ENCODE results near the gene CACNB4. TPM values are rescaled to one million over a fixed set of nuclear protein-coding genes. Genes with fewer than 3 reads are reported as not detected.

The CACNB4 gene
- total RNA-seq, 1 donor from 2014 or later: 5.6 TPM

DNA sequence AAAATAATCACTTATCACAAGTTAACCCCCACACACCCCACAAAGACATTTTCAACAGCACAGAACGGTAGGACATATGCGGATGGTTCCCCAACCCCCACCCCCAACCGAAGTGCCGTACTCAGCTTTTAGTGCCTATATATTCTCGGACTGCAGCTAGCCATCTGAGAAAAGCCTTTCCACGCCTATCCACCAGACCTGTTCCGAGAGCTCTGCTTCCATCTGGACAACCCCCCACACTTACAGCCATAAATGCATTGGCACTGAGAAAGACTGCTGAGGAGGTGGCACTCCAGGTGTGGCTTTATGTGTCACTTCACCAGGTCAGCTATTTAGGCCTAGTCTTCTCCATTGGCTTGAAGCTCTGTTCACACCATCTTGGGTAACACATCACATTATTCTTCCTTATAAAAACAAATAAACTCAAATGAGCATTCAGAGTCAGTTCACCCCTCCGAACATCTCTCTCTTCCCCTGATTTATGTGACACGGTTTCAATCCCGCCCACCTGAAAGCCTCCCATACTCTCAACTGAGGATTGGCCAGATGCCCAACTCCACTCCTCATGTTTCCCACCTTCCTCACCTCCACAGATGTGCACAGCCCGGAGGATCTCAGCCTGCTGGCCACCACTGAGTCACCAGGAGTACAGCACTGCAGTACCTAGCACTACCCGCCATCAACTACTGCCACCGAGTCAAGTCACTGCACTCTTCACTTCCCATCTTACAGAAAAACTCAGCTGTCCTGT, 127.4 kb downstream of the CACNB4 start:
- Mint-ChIP-seq H3K27ac (no peak overlapping the region), H3K4me3 (no peak overlapping the region), H3K36me3 (no peaks in the 10 kb centered on the region), H3K27me3 (peaks cover 9% of the 10 kb centered on the region), H3K4me1 (ENCODE audit: unreplicated experiment) (peaks cover 31% of the 10 kb centered on the region), H3K9me3 (no peaks in the 10 kb centered on the region)
- TF ChIP-seq, protein P1, sequence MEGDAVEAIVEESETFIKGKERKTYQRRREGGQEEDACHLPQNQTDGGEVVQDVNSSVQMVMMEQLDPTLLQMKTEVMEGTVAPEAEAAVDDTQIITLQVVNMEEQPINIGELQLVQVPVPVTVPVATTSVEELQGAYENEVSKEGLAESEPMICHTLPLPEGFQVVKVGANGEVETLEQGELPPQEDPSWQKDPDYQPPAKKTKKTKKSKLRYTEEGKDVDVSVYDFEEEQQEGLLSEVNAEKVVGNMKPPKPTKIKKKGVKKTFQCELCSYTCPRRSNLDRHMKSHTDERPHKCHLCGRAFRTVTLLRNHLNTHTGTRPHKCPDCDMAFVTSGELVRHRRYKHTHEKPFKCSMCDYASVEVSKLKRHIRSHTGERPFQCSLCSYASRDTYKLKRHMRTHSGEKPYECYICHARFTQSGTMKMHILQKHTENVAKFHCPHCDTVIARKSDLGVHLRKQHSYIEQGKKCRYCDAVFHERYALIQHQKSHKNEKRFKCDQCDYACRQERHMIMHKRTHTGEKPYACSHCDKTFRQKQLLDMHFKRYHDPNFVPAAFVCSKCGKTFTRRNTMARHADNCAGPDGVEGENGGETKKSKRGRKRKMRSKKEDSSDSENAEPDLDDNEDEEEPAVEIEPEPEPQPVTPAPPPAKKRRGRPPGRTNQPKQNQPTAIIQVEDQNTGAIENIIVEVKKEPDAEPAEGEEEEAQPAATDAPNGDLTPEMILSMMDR (conservative IDR thresholded peaks at IDR 0.05): no peak
- DNase-seq (ENCODE audit: extremely low spot score, unreplicated experiment): no peak

DNA sequence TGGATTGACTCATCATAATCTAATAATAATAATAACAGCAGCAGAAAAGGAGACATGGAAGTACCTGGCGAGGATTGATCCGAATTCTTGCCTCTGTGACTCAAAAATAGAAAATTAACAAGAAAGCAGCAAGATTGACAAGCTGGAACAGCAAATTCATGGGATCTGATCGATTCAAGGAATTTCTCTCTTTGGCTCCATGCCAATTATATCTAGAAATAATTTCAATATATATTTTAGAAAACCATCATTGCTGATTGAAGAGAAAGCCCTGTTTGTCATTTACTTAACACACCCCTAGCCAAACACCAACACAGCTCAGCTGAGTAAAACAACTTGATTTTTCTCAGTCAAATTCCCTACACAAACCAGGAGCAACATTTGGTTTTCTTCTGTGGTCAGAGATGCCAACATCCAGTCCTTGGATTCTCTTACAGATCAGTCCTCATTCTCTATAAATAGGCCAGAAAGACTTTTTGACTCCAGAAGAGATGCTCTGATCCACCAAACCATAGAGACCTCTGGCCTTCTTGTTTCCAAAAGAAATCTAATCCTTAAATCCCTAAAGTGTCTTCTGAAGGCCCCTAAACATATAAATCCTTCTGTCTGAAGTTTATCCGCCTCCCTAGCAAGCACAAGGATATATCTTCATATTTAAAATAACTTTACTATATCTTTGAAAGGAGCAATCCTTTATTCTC, 129.9 kb downstream of the CACNB4 start:
- Mint-ChIP-seq H3K27me3 (peaks cover 3% of the 10 kb centered on the region), H3K36me3 (no peaks in the 10 kb centered on the region), H3K27ac (no peak overlapping the region), H3K4me3 (no peak overlapping the region), H3K4me1 (ENCODE audit: unreplicated experiment) (peaks cover 19% of the 10 kb centered on the region), H3K9me3 (no peaks in the 10 kb centered on the region)
- TF ChIP-seq, protein P1 (conservative IDR thresholded peaks at IDR 0.05): no peak
- DNase-seq (ENCODE audit: extremely low spot score, unreplicated experiment): no peak

DNA sequence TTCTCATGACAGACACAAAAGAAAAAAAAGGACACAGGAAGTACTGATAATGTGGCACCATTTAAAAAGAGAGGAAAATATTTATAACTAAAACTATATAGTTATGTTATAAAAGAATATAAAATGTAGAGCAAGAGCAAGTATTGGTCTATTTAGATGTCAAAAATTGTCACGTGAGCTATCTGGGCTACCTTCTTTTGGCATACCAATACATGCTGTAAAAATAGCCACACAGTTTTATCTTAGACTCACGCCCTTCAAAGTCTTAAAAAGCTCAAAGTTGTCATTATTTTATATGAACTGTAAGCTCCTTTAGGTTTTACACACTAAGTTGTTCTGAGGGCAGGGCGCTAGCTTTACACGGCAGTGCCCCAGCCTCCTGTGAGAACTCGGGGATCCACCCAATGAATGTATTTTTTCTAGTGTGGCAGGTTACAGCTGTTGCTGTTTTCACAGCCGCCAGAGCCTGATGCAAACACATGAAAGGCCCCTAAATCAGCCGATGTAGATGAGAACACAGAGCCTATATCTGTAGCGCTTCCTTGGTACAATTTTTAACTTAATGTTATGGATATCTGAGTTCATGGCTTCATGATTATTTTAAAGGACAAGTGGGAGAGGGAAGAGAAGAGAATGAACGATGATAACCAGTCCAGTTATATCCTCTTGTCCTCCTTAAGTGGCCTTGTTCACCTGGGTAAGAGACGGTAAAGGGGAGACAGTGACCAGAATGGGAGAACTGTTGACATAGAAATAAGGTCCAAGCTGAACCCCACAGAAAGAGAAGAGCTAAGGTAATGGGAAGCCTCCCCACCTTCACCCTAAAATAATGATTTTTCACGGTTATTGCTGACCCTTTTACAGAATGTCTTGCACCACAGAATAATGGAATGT, 130.8 kb downstream of the CACNB4 start:
- no peaks in the 10 kb centered on the region for H3K9me3 Mint-ChIP-seq
- H3K4me1 Mint-ChIP-seq (ENCODE audit: unreplicated experiment): peaks cover 11% of the 10 kb centered on the region
- H3K4me3 Mint-ChIP-seq: no peak overlapping the region
- no peak overlapping the region for H3K27ac Mint-ChIP-seq
- H3K27me3 Mint-ChIP-seq: no peaks in the 10 kb centered on the region
- TF ChIP-seq, protein P1 (conservative IDR thresholded peaks at IDR 0.05): no peak
- H3K36me3 Mint-ChIP-seq: no peaks in the 10 kb centered on the region
- no peak for DNase-seq (ENCODE audit: extremely low spot score, unreplicated experiment)

DNA sequence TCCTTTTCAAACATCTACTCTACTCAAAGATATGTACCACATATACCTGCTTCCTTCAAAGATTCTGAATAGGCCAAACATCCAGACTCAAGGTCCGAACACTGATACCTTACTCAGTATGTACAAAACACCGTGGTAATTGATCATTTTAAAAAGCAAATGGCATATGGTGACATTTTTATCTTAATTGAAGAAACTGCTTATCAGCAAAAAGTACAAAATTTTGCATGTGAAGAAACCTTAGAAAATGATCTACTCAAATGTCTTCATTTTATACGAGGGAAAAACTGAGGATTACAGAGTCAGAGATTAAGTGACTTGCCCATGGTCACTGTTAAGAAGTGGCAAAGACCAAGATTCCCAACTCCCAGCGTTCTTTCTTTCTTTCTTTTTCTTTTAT, 133.0 kb downstream of the CACNB4 start:
- Mint-ChIP-seq H3K9me3 (no peaks in the 10 kb centered on the region), H3K27me3 (no peaks in the 10 kb centered on the region), H3K27ac (no peak overlapping the region), H3K36me3 (no peaks in the 10 kb centered on the region), H3K4me1 (ENCODE audit: unreplicated experiment) (no peaks in the 10 kb centered on the region), H3K4me3 (no peak overlapping the region)
- TF ChIP-seq, protein P1 (conservative IDR thresholded peaks at IDR 0.05): no peak
- no peak for DNase-seq (ENCODE audit: extremely low spot score, unreplicated experiment)

DNA sequence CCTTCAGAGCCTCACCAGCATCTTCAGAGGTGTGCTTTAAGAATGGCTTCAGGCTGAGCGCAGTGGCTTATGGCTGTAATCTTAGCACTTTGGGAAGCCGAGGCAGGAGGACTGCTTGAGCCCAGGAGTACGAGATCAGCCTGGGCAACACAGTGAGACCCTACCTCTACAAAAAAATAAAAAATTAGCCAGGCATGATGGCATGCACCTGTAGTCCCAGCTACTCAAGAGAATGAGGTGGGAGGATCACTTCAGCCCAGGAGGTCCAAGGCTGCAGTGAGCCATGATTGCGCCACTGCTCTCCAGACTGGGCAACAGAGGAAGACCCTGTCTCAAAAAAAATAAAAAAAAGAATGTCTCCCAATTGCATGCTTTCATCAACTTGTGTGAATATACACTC, 137.3 kb downstream of the CACNB4 start:
- DNase-seq (ENCODE audit: extremely low spot score, unreplicated experiment): no peak
- Mint-ChIP-seq H3K9me3 (no peaks in the 10 kb centered on the region), H3K27ac (no peak overlapping the region), H3K4me3 (no peak overlapping the region), H3K36me3 (no peaks in the 10 kb centered on the region), H3K27me3 (no peaks in the 10 kb centered on the region), H3K4me1 (ENCODE audit: unreplicated experiment) (no peaks in the 10 kb centered on the region)
- TF ChIP-seq, protein P1 (conservative IDR thresholded peaks at IDR 0.05): no peak

Measured in type B pancreatic cell (in vitro differentiated cells).